HG03469 (cell line): ENCODE measurements around the gene MUTYH.

ENCODE experiments used
- ATAC-seq: cut with Tn5 transposase; IDR thresholded peaks from one replicate; pipeline ENCODE4 v1.9.1; 2021; ENCODE audit warnings: mild to moderate bottlenecking, moderate library complexity, moderate number of reproducible peaks; ENCODE audit not compliant: unreplicated experiment

Gene MUTYH

DNA sequence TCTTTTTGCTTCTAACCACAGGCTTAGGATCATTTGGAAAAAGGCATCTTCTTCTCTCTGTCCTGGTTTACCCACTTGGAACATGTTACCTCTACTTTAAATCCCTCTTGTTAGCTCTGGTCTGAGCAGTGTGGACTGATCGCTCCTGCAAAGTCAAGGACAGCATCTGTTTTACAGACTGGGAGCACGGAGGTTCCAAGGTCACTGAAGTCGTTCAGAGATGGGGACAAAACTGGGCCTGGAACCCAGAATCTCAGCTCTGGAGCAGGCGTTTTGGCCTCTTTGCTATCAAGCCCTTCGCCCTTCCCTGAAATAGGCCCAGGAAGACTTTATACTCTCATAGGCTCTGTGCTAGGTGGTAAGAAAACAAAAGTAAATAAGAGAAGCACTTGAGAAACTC, 11.3 kb upstream of the MUTYH start:
- ATAC-seq = no peak

DNA sequence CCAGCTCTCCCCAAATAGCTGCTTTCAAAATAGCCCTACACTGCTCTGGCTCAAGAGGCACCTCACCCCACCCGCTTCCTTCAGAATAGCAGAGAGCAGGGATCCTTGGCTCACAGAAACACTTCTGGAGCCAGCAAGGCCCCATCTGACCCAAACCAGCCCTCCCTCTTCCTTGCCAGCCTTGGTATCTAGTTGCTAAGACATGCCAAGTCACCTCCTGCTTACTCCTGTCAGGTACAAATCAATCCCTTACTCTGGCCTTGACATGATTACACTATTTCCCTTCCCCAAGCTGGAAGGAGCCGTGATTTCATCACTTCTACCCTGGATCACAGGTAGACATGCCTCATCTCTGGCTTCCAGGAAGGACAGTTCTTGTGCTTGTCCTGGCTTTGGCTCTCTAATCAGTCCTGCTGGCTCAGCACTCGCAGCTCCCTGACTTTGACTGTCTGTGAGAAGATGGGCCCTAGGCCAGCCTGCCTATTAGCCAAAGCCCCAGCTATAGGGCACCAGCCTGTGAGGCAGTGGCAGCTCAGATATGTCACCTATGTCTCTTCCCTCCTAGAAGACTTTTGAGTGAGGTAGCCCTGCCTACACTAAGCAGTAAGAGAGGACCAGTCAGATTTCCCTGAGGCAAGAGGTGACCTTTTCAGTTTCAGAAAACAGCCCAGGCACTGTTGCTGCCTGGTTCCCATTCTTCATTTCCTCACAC, 8.9 kb upstream of the MUTYH start:
- ATAC-seq = no peak

DNA sequence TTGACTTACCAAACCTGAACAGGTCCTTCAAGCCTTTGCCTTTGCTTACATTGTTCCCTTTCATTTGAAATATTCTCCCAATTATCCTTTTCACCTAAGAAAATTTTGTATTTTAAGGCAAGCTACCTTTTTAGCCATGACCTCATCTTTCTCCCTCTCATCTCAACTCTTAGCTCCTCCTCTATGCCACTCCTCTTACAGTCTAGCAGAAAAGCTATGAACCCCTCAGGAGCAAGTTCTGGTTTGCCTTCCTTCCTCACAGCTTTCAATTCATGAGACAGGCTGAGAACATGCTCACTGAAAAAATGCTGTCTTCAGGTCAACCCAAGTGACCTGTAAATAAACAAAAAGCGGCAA, 8.3 kb upstream of the MUTYH start:
- ATAC-seq = no peak

DNA sequence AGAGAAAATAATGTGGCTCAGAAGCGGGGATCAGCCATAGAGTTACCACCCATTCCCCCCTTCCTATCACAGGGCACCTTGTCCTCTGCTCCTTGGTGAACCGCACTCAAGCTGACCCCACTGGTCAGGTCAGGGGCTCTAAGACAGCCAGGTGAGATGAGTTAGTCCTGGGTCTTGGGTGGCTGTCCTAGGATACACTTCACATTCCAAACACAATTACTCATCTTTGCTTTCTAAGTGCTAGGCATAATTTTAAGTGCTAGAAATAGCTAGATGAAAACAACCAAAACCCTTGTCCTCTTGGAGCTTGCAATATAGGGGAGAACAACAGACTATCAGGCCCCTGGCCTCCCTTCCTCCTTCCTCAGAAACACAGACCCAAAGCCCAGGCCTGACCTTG, 7.8 kb upstream of the MUTYH start:
- no peak for ATAC-seq

DNA sequence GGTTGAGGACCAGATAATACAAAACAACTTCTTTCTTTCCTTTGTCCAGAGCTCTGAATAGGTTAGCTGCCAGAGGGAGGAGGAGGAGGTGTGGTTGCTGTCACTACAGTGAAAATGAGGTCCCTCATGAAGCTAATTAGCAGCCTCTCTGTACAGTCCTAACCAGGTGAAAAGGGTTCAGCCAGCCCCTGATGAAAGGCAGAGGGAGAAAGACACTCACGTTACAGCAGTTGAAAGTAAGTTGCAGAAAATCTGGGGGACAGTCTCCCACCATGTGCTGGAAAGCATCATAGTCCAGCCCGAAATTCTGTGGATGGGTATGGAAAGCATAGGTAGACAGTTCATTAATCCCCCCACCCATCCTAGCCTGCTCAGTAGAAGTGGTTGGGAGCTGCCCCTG, 6.2 kb upstream of the MUTYH start:
- ATAC-seq = no peak

DNA sequence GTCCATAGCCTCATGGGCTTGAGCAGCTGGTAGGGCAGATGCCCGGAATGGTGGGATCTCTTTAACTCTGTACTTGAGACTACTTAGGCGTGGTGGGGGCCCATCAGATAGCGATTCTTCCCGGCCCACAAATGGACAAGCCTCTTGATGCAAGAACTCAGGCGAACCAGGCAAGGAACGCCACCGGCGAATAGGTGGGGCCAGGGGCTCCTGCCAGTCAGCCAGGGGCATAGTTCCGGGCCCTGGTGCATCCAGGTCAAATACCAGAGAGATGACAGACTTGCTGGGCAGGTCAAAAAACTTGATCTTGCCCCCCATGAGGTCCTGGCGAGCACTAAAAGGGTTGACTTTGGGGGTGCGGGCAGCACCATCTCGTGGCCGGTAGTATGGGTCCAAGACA, 4.8 kb upstream of the MUTYH start:
- no peak for ATAC-seq

DNA sequence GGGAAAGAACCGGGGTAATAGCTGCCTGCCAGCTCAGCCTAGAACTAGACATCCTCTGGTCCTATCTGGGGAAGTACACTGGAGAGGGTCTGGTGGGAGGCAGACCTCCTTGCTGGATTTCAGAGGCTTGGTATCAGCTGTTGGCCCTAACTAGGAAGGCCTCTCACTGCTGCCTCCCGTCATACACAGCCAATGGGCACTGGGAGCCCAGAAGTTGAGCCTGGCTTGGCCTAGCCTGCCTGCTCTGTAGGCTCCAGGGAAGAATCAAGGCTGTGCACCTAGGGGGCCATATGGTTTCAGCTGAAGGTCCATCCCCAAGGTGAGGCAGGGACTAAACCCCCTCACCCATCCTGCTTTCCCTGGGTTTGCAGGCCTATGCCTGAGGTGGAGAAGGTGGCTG, 4.3 kb upstream of the MUTYH start:
- ATAC-seq = no peak

DNA sequence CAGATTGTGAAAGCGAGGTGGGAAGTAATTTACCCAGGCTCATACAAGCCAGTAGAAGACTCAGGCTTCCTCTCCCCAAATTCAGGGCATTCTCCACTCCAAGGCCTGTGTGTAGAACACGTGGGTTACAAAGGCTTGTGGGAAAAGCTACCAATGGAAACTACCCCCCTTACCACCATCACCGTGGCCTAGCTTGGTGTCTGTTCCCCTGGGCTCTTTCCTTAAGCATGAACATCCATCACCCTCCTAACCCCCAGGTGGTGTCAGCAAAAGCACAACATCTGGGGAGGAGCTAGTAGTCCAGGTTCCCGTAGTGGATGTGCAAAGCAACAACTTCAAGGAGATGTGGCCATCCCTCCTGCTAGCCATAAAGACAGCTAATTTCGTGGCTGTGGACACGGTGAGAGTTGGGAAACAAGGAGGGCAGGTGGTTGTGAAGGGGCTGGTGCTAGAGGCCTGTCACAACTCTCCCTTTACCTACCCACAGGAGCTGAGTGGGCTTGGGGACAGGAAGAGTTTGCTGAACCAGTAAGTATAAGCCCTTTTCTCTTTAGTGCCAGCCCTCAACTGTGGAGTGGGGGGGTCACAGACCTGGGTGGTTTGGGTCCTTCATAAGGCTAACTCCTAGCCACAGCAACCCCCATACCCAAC, 701 bp upstream of the MUTYH start:
- no peak for ATAC-seq

DNA sequence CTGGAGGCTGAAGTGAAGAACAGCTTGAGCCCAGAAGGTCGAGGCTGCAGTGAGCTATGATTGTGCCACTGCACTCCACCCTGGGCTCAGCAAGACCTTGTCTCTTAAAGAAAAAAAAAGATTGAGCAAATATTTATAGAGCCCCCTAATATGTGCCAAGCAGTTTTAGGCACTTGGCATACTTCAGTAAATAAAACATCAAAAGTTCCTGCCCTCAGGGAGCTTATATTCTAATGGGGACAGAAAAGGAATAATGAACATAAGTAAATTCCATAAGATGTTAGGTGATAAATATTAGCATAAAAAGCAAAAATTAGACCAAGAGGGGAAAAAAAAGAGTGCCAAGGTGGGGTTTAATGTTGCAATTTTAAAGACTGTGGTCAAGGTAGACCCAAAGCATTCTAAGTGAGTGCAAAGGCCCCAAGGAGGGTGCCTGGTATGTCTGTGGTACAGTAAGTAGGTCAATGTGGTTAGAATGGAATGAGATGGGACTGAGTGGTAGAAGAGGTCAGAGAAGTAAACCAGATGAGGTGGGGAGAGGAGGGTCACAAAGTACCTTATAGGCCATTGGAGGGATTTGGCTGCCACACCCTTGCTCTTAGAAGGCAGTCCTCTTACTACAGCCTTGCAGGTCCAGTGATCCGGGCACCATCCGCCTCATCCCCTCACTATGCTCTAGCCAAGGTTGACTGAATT, 2.5 kb downstream of the MUTYH start:
- ATAC-seq = no peak

DNA sequence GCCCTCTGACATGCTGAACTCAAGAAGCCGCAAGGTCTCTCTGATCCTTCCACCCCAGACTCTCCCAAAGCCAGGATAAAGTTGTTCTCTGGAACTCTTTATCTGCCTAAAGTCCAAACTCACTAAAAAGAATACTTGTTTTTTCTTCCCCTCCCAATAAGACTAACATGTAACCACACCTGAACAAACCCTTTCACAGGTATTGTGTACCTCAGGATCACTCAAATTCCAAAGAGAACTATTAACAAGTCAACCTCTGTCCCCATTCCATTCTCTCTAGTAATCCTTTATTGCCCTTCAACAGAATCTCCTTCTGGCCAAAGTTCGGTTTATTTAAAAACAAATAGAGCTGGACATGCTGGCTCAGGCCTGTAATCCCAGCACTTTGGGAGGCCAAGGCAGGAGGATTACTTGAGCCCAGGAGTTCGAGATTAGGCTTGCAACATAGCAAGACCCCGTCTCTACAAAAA, 4.3 kb downstream of the MUTYH start:
- no peak for ATAC-seq

DNA sequence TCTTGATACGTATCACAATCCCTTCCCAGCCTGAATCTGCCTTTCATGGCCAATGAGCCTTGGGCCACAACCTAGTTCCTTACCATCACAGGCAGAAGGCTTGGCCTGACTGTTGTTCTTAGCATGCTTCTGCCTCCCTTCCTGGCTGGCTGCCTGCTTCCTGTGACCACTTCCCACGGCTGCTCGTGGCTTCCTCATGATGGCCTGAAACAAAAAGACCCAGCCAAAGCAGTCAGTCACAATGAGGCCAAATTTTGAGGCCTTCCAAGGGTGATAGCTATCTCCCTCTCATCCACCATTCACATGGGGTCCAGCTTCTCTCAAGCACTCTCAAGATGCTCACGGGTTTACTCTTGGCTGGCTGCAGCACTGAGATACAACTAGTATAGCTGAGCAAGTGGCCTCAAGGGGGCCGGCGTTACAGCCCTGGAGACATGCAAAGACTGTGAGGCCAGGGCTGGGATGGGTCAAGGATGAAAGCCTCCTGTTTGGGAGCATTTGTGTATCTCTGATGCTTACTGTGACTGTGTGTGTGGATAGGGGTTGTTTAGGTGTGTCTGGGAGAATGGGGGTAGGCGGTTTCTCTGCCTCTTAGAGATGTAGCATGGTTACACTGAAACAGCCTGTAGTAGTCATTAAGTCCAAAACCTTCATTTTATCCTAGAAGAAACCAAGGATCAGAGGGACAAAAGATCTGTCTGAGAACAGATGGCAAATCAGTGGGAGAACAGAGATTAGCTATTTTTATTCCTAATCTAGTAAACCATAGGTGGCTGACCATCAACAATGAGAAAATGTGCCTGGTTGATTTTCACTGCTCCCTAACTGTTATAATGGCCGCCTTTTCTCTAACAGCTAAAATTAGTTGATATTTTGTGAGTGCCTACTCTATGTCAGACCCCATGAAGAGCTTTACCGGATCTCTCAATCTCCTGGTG, 5.7 kb downstream of the MUTYH start:
- no peak for ATAC-seq

DNA sequence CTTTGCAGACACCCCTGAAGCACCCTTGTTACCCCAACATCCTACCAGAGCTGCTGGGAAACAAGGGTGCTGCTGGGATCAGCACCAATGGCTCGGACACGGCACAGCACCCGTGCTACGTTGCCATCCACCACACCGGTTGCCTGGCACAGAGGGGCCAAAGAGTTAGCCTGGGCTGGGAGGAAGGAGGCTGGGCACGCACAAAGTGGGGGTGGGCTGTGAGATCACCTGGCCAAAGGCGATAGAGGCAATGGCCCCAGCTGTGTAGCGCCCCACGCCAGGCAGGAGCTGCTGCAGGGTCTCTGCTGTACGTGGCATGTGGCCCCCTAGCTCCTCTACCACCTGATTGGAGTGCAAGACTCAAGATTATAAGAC, 7.9 kb downstream of the MUTYH start:
- ATAC-seq = no peak

DNA sequence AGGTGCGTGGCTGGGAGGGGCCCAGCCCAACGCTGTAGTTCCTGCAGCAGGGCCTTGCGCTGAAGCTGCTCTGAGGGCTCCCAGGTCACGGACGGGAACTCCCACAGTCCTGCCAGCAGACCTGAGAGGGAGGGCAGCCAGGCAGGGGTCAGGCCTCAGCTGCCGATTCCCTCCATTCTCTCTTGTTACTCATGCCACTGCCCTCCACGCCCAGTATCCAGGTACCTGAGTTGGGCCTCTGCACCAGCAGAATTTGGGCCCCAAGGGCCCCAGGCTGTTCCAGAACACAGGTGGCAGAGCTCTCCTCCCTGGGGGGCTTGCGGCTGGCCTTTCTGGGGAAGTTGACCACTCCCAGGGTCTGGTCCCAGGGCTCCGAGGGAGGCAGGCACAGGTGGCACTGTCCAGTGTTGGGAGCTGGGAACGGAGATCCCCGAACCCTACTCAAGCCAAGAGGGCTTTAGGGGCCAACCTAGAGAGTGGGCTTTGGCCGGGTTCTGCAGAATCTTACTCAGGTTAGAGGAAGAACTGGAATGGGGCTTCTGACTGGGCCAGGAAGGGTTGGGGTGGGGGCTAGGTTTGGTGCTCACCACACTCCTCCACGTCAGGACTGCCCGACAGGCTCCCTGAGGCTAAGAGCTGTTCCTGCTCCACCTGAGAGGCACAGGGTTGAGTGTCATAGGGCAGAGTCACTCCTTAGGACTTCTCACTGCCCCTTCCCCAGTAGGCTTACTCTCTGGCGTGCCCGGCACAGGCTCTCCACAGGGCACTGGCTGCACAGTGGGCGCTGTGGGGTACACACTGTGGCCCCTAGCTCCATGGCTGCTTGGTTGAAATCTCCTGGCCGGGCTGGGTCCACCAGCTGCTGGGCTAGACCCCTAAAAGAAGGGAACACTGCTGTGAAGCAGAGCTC, 8.5 kb downstream of the MUTYH start:
- ATAC-seq = no peak

DNA sequence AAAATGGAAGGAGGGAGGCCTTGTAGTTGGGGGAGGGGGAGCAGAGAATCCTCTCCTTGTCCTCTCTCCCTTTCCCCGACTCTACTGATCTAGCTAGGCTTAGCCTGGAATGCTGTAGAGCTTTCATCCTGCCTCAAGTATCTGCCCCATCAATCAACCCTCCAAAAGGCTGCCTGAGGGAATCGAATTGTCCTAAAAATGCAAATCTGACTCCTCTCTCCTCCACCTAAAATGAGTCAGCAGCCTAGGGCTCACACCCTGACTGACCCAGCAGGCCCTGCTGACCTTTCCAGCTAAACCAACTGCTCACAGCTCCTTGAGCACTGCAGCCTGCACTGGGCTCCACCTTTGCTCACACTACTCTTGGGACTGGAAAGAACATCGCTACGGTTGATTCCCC, 10.8 kb downstream of the MUTYH start:
- ATAC-seq = no peak

DNA sequence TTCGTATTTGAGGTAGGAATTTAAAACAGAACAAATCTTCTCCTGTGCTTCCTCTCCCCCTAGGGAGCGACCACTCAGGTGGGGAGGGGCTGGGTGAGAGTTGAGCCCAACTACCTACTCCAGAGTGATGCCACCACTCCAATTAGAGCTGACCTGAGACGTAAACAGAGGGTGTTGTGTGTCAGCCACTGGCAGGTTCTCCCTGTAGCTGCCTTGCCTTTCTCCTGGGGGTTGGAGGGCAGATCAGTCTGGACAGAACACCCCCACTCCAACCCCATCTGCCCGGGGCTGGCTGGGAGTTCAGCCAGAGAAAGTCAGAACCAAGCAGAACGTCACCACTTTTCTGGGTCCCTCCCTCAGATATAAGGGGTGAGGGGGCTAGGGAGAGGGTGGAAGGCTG, 11.6 kb downstream of the MUTYH start:
- ATAC-seq = no peak

DNA sequence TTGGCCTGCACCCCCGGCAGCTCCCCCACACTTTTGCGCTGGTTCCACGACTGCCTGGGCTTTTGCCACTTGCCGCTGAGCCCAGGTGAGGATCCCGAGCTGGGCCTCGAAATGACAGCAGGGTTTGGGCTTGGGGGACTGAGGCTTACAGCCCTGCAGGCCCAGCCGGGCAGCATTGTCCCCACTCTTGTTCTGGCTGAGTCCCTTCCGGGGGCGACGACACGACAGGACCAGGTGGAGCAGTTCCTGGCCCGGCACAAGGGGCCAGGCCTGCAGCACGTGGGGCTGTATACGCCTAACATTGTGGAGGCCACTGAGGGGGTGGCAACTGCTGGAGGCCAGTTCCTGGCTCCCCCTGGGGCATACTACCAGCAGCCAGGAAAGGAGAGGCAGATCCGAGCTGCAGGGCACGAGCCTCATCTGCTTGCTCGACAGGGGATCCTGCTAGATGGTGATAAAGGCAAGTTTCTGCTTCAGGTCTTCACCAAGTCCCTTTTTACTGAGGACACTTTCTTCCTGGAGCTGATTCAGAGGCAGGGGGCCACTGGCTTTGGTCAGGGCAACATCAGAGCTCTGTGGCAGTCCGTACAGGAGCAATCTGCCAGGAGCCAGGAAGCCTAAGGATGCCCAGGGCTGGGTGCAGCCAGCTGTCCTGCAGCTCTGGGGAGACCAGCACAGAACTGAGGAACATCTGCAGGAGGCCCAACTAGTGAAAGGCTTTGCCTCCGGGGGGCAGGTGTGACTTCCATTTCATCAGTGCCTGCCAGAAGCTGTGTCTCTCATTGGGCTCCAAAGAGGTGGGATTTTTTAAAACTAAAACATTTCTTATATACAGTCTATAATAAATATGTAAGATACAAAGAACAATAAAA, 12.4 kb downstream of the MUTYH start:
- ATAC-seq = no peak

DNA sequence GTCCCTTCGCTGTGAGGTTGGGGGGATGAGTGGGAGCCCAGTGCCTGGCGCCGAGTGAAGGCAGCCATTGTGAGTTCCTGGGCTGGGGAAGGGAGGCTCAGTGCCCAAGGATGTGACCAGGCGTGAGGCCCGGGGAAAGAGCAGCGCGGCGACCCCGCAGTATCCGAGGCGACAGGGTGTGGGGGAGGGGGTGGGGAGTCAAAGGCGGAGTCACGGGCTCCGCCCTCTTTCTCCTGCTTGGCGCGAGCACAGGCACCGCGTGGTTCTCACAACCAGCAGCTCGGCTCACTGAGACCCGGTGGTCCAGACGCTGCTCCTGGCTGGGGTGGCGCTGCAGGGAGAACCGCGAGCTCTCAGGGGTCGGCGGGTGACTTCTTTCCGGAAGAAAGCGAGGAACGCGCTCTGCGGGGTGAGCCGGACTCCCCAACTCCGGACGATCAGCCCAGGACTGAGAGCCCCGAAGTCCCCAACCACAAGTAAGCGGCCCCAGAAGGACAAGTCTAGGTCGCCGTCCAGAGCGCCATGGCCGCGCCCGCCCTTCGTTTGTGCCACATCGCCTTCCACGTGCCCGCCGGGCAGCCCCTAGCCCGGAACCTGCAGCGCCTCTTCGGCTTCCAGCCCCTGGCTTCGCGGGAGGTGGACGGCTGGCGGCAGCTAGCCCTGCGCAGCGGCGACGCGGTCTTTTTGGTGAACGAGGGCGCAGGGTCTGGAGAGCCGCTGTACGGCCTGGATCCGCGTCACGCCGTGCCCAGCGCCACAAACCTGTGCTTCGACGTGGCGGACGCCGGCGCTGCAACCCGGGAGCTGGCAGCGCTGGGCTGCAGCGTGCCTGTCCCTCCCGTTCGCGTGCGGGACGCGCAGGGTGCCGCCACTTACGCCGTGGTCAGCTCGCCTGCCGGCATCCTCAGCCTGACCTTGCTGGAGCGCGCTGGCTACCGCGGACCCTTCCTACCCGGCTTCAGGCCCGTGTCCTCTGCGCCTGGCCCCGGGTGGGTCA, 13.3 kb downstream of the MUTYH start, which contains the start of gene HPDL:
Gene HPDL (plus strand): TSS at position 269 of the 997 bp plus-strand sequence. CDS start 254 bp downstream, at position 523.
- no peak for ATAC-seq
